Dermis blood vessel endothelial cell (primary cell): Measurements from ENCODE around the gene AOC2. TPM values are rescaled to one million over a fixed set of nuclear protein-coding genes. Genes with fewer than 3 reads are reported as not detected.
"Not testable (repeated sequence)": the region's sequence is repeated elsewhere in the genome, so short reads cannot be mapped to it uniquely, and the experiment has no call there.

Source experiments
- DNase-seq: peaks from one replicate; pipeline ENCODE4 v3.0.0; 2010
- total RNA-seq: library from RNA; depleted of rRNA; stranded (reverse); fragments of >200 nt; gene quantifications from 2 replicates; pipeline ENCODE4 v1.2.3, GENCODE V29; 2014

The AOC2 gene
- total RNA-seq, 1 donor from 2014 or later: 0.85 TPM

- DNase-seq: no peak
Observed at GRCh38 chr17:42853968-42854790, 9.8 kb downstream of the AOC2 start.

- no peak for DNase-seq
Observed at GRCh38 chr17:42855048-42855596, 10.7 kb downstream of the AOC2 start.

GRCh38 chr17:42856093-42856492 lies 11.7 kb downstream of the AOC2 start:
- DNase-seq: not testable (repeated sequence)

- DNase-seq: not testable (repeated sequence)
Observed at GRCh38 chr17:42856516-42856915, 12.1 kb downstream of the AOC2 start.

- DNase-seq: no peak
Observed at GRCh38 chr17:42857389-42857788, 13.0 kb downstream of the AOC2 start.

GRCh38 chr17:42865638-42866094 lies 21.3 kb downstream of the AOC2 start:
- no peak for DNase-seq

- no peak for DNase-seq
Observed at GRCh38 chr17:42866216-42866615, 21.8 kb downstream of the AOC2 start.

GRCh38 chr17:42866631-42867575 lies 22.5 kb downstream of the AOC2 start:
- DNase-seq: no peak

GRCh38 chr17:42867694-42868261 lies 23.4 kb downstream of the AOC2 start:
- DNase-seq: not testable (repeated sequence)

GRCh38 chr17:42868338-42868737 lies 24.0 kb downstream of the AOC2 start:
- no peak for DNase-seq

- no peak for DNase-seq
Observed at GRCh38 chr17:42871647-42872046, 27.3 kb downstream of the AOC2 start.

GRCh38 chr17:42872251-42872965 lies 28.0 kb downstream of the AOC2 start:
- no peak for DNase-seq

GRCh38 chr17:42873315-42873714 lies 28.9 kb downstream of the AOC2 start:
- no peak for DNase-seq

GRCh38 chr17:42873932-42874695 lies 29.7 kb downstream of the AOC2 start:
- not testable (repeated sequence) for DNase-seq

GRCh38 chr17:42877037-42877436 lies 32.7 kb downstream of the AOC2 start:
- no peak for DNase-seq

- DNase-seq: peak; percentile 16
Observed at GRCh38 chr17:42878123-42878880, 33.9 kb downstream of the AOC2 start.

- no peak for DNase-seq
Observed at GRCh38 chr17:42878924-42879595, 34.7 kb downstream of the AOC2 start.

GRCh38 chr17:42879596-42879985 lies 35.2 kb downstream of the AOC2 start:
- no peak for DNase-seq

- DNase-seq: no peak
Observed at GRCh38 chr17:42880776-42881310, 36.5 kb downstream of the AOC2 start.

GRCh38 chr17:42881706-42882105 lies 37.3 kb downstream of the AOC2 start:
- not testable (repeated sequence) for DNase-seq
